GM21528 (cell line): ENCODE measurements around the gene RBM4B.

Source experiments
- ATAC-seq: cut with Tn5 transposase; IDR thresholded peaks from one replicate; pipeline ENCODE4 v1.9.1; 2021; ENCODE audit warnings: mild to moderate bottlenecking, moderate library complexity; ENCODE audit not compliant: unreplicated experiment, low FRiP score

RBM4B gene

DNA sequence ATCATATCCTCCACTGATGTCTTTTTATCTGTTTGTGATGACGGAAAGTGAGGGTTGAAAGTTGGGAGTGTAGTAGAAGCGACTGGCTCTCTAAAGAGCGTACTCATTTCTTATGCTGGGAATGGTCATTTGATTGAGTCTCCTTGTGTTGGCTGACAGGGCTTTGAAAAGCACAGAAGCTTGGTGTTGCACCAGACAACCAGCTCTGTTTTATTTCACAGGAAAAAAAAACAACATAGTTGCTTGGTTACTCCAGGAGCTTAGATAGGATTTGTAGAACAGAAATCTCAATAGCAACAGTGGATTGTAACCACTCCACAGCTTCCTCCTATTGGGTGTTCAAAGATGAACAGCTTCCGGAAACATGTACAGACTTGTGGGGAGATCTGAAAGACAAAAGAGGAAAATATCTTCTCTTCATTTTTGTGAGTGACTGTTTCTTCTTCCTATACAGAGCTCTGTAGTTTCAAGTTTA lies 58.6 kb downstream of the RBM4B start:
- no peak for ATAC-seq

DNA sequence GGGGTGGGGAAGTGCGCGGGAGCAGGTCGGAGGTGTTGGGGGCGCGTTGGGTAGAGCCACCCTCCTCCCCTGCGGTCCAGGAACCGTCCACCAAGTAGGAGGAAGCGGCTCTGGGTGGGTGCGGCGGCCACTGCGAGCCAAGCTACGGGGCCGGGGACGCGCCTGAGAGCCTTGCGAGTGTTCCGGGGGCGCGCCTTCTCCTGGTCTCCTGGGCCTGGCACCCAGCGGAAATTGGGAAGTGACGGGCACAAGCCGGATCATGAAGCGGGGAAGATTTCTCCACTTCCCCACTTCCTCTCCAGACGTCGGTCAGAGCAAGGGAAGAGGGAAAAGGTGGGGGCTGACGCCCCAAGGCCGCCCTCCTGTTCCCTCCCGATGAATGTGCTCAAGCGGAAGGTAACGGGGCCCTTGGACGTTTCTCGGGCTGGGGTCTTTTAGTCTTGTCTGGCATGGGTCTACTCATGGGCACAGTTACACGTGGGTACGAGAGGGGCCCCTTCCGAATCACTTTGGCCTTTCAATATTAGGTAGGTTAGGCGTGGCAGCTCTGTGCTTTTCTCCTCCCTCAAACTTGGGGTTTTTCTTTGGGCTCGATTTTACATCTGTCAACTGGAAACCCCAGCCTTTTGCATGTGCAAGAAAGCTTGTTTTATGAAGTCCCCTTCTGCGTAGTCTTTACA lies 60.4 kb downstream of the RBM4B start:
- no peak for ATAC-seq

DNA sequence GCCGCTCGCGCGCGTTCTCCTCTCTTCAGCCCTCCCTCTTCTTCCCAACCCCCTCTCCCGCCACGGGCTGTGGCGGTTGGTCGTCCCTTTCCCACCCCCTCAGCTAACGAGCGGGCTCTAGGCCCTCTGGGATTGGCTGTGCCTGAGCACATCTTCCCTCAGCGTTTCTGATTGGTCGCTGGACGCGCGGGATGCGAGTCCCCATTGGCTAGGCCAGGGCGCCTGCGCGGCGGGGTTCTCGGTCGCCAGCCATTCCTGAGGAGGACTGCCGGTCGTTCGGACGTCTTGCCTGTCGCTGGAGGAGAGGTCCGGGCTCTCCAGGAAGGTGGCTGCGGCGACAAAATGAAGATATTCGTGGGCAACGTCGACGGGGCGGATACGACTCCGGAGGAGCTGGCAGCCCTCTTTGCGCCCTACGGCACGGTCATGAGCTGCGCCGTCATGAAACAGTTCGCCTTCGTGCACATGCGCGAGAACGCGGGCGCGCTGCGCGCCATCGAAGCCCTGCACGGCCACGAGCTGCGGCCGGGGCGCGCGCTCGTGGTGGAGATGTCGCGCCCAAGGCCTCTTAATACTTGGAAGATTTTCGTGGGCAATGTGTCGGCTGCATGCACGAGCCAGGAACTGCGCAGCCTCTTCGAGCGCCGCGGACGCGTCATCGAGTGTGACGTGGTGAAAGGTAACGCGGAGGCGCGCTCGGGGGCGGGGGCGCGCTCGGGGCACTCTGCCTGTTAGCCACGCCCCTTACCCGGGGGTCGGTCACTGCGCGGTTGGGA lies 61.1 kb downstream of the RBM4B start, which contains the start of gene RBM14:
Gene RBM14 (plus strand): TSS at position 252 of the 776 bp plus-strand sequence. CDS start 91 bp downstream, at position 343.
- ATAC-seq: peak; percentile 81
